DMS153 treated with DMSO at 0.1 percent for 48 hours (cell line): Measurements from ENCODE around the gene CLIP2.
"Not testable (repeated sequence)": the region's sequence is repeated elsewhere in the genome, so short reads cannot be mapped to it uniquely, and the experiment has no call there.

Source experiments
- DNase-seq: peaks from one replicate; lab custom pipeline; 2025; ENCODE audit not compliant: unreplicated experiment; lab: John Stamatoyannopoulos, UW

Gene CLIP2

GRCh38 chr7:74325210-74325565 is 36.0 kb downstream of the CLIP2 start:
- DNase-seq, result no peak

- DNase-seq, result no peak
Measured at GRCh38 chr7:74329225-74329624, 40.0 kb downstream of the CLIP2 start.

GRCh38 chr7:74332373-74333176 is 43.4 kb downstream of the CLIP2 start:
- no peak for DNase-seq

GRCh38 chr7:74334030-74334429 is 44.8 kb downstream of the CLIP2 start:
- no peak for DNase-seq

- DNase-seq, result no peak
Measured at GRCh38 chr7:74337926-74338325, 48.7 kb downstream of the CLIP2 start.

- no peak for DNase-seq
Measured at GRCh38 chr7:74338366-74339108, 49.3 kb downstream of the CLIP2 start.

GRCh38 chr7:74339648-74340047 is 50.4 kb downstream of the CLIP2 start:
- DNase-seq, result not testable (repeated sequence)

- DNase-seq, result no peak
Measured at GRCh38 chr7:74343281-74344131, 54.3 kb downstream of the CLIP2 start.

- DNase-seq, result no peak
Measured at GRCh38 chr7:74344132-74344496, 54.9 kb downstream of the CLIP2 start.

- no peak for DNase-seq
Measured at GRCh38 chr7:74344786-74345185, 55.6 kb downstream of the CLIP2 start.

- no peak for DNase-seq
Measured at GRCh38 chr7:74345970-74346369, 56.8 kb downstream of the CLIP2 start.

GRCh38 chr7:74349621-74350020 is 60.4 kb downstream of the CLIP2 start:
- DNase-seq, result no peak

- no peak for DNase-seq
Measured at GRCh38 chr7:74350751-74351150, 61.5 kb downstream of the CLIP2 start.

- no peak for DNase-seq
Measured at GRCh38 chr7:74351836-74352235, 62.6 kb downstream of the CLIP2 start.

GRCh38 chr7:74352551-74353138 is 63.4 kb downstream of the CLIP2 start:
- not testable (repeated sequence) for DNase-seq

GRCh38 chr7:74354009-74354408 is 64.8 kb downstream of the CLIP2 start:
- no peak for DNase-seq

GRCh38 chr7:74355091-74355490 is 65.9 kb downstream of the CLIP2 start:
- DNase-seq, result no peak

- no peak for DNase-seq
Measured at GRCh38 chr7:74356589-74357315, 67.5 kb downstream of the CLIP2 start.

- no peak for DNase-seq
Measured at GRCh38 chr7:74360008-74360407, 70.8 kb downstream of the CLIP2 start.

- no peak for DNase-seq
Measured at GRCh38 chr7:74362266-74362665, 73.1 kb downstream of the CLIP2 start.

- no peak for DNase-seq
Measured at GRCh38 chr7:74364061-74364460, 74.9 kb downstream of the CLIP2 start.
